Type B pancreatic cell (in vitro differentiated cells): ENCODE data around the gene NUDT6. TPM values are rescaled to one million over a fixed set of nuclear protein-coding genes. Genes with fewer than 3 reads are reported as not detected.

Experiments used
- DNase-seq: peaks from one replicate; pipeline ENCODE4 v3.0.0; 2021; ENCODE audit warnings: mixed read lengths; ENCODE audit not compliant: unreplicated experiment; ENCODE audit errors: extremely low spot score
- H3K27ac Mint-ChIP-seq: 2 replicates; pipeline ENCODE4 v1.8.0; 2021; ENCODE audit warnings: mild to moderate bottlenecking, mixed read lengths
- H3K27me3 Mint-ChIP-seq: 2 replicates; pipeline ENCODE4 v1.8.0; 2021; ENCODE audit warnings: mixed read lengths
- H3K36me3 Mint-ChIP-seq: 2 replicates; pipeline ENCODE4 v1.8.0; 2021; ENCODE audit warnings: mixed read lengths
- H3K4me1 Mint-ChIP-seq: one replicate; pipeline ENCODE4 v1.8.0; 2021; ENCODE audit warnings: mixed read lengths; ENCODE audit not compliant: unreplicated experiment
- H3K4me3 Mint-ChIP-seq: 2 replicates; pipeline ENCODE4 v1.8.0; 2021; ENCODE audit warnings: mild to moderate bottlenecking, mixed read lengths
- H3K9me3 Mint-ChIP-seq: 2 replicates; pipeline ENCODE4 v1.8.0; 2021; ENCODE audit warnings: mixed read lengths
- CTCF ChIP-seq: fragments of 200-600 bp; sonication (generic); conservative IDR thresholded peaks from 2 replicates; pipeline ENCODE4 v1.5.0; 2021; ENCODE audit warnings: antibody characterized with exemption, mild to moderate bottlenecking
- total RNA-seq: library from RNA; stranded (reverse); gene quantifications from 2 replicates; pipeline ENCODE4 v1.2.1, GENCODE V29; 2021; ENCODE audit warnings: low replicate concordance

NUDT6 gene
- total RNA-seq, 1 donor from 2014 or later: 10.8 TPM

DNA sequence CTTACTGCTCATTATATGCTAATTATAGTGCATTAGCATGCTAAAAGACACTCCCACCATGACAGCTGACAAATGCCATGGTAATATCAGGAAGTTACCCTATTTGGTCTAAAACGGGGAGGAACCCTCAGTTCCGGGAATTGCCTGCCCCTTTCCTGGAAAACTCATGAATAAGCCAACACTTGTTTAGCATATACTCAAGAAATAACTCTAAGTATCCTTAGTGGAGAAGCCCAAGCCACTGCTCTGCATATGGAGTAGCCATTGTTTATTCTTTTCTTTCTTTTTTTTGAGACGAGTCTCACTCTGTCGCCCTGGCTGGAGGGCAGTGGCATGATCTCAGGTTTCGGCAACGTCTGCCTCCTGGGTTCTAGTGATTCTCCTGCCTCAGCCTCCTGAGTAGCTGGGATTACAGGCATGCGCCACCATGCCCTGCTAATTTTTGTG is 15.5 kb downstream of the NUDT6 start:
- Mint-ChIP-seq H3K4me3 (no peak overlapping the region), H3K4me1 (no peaks in the 10 kb centered on the region), H3K27me3 (no peaks in the 10 kb centered on the region), H3K36me3 (peaks cover 7% of the 10 kb centered on the region), H3K9me3 (no peaks in the 10 kb centered on the region), H3K27ac (no peak overlapping the region)
- no peak for TF ChIP-seq CTCF
- no peak for DNase-seq

- no peaks in the 10 kb centered on the region for H3K9me3 Mint-ChIP-seq
- peaks cover 15% of the 10 kb centered on the region for H3K36me3 Mint-ChIP-seq
- H3K27ac Mint-ChIP-seq: no peak overlapping the region
- TF ChIP-seq CTCF: no peak
- H3K27me3 Mint-ChIP-seq: no peaks in the 10 kb centered on the region
- H3K4me3 Mint-ChIP-seq: no peak overlapping the region
- no peak for DNase-seq
- no peaks in the 10 kb centered on the region for H3K4me1 Mint-ChIP-seq
Measured at GRCh38 chr4:122903766-122904288, 18.6 kb downstream of the NUDT6 start.

DNA sequence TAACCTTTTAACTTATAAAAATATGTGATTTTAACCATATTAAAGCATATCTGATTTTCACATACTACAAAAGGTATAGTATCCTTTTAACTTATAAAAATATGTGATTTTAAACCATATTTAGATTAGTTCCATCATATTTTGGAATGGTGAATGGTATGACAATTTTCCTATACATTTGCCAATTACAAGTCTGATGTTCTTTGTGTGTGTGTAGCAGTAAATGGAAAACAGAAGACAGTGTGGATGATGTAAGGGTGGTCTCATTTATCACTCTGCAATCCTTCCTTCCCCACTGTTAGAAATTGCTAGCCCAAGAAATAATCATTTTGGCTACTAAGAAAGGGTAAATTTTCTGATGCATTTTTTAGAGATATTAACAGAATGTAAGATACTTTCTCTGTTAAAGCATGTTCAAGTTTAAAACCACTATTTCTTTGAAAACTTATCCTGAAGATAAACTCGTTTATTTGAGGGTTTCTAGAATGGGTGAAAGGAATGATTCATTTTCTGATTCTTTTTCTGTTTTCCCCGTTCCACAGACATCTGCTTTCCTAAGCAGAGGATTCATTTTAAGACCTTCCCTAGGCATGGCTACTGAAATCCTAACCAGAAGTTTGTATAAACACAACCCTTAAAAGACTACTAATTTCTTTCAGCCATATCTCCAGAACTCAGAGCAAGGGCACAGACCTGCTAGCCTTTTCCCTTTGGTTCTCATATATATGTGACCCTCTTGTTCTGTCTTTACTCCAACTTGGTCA is 21.0 kb downstream of the NUDT6 start:
- TF ChIP-seq CTCF: no peak
- H3K27me3 Mint-ChIP-seq: no peaks in the 10 kb centered on the region
- peaks cover 15% of the 10 kb centered on the region for H3K36me3 Mint-ChIP-seq
- no peak overlapping the region for H3K27ac Mint-ChIP-seq
- no peak for DNase-seq
- H3K4me1 Mint-ChIP-seq: no peaks in the 10 kb centered on the region
- H3K9me3 Mint-ChIP-seq: no peaks in the 10 kb centered on the region
- no peak overlapping the region for H3K4me3 Mint-ChIP-seq

- Mint-ChIP-seq H3K27ac (no peak overlapping the region), H3K9me3 (no peaks in the 10 kb centered on the region), H3K4me3 (no peak overlapping the region), H3K36me3 (peaks cover 13% of the 10 kb centered on the region), H3K4me1 (no peaks in the 10 kb centered on the region), H3K27me3 (no peaks in the 10 kb centered on the region)
- DNase-seq: no peak
- TF ChIP-seq CTCF: no peak
Measured at GRCh38 chr4:122900314-122900713, 22.1 kb downstream of the NUDT6 start.

GRCh38 chr4:122899682-122900081 is 22.7 kb downstream of the NUDT6 start:
- H3K4me1 Mint-ChIP-seq: no peaks in the 10 kb centered on the region

More at GRCh38 chr4:122899682-122900081, 22.7 kb downstream of the NUDT6 start:
- DNase-seq: no peak
- no peak for TF ChIP-seq CTCF
- Mint-ChIP-seq H3K27ac (no peak overlapping the region), H3K36me3 (peaks cover 10% of the 10 kb centered on the region), H3K27me3 (no peaks in the 10 kb centered on the region), H3K4me3 (no peak overlapping the region), H3K9me3 (no peaks in the 10 kb centered on the region)
